HG03442 (cell line): ENCODE measurements around the gene RAB8A.

Source experiments
- ATAC-seq: cut with Tn5 transposase; IDR thresholded peaks from one replicate; pipeline ENCODE4 v1.9.1; 2021; ENCODE audit warnings: mild to moderate bottlenecking, moderate library complexity; ENCODE audit not compliant: unreplicated experiment

RAB8A gene

DNA sequence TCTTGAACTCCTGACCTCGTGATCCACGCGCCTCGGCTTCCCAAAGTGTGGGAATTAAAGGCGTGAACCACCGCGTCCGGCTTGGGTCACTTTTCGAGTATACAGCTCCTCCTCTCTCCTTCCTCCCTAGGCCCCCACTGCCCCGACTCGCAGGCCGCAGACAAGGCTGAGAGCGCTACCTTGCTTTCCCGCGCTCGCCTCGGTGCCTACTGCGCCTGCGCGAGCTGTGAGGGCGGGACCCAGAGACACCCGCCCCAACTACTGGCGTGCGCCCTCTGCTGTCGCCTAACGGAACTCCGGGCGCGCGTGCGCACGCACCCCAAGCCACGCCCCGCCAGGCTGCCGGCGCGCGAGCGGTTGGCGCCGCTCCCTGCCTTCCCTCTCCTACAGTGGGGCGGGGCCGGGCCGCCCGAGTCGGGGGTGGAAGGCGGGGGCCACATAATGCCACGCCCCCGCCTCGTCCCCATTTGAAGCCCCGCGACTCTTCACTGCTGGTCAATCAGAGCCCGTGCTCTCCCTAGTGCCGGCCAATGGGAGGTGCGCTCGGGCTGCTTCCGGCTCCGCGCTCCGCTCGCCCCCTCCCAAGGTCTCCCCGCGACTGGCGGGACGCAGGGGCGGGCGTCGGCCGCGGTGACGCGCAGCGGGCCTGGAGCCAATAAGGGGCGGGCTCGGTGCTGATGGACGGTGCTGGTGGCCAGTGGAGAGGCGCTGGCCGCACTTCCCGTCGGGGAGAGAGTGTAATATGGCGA is at the start of gene RAB8A:
Gene RAB8A, plus strand, starts transcription at position 730 of the 749 bp plus-strand sequence. Its CDS starts 13 bp downstream, at position 743.
- ATAC-seq = peak; percentile 90

DNA sequence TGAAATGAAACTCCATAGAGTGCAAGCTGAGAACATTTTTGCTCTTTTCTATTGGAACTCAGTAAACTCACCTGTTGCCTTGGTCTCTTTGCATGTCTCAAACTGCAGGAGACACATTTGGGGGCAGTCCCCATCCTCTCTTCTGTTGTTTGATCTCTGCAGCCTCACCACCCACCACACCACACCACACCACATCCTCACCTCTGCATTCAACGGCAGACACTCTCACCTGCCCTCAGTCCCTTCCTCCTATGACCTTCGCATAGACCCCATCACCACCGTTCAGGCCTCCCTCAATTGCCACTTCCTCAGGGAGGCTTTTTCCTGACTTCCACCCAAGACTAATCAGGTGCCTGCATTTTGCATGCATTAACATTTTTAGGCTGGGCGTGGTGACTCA is 49.7 kb upstream of the RAB8A start:
- no peak for ATAC-seq

DNA sequence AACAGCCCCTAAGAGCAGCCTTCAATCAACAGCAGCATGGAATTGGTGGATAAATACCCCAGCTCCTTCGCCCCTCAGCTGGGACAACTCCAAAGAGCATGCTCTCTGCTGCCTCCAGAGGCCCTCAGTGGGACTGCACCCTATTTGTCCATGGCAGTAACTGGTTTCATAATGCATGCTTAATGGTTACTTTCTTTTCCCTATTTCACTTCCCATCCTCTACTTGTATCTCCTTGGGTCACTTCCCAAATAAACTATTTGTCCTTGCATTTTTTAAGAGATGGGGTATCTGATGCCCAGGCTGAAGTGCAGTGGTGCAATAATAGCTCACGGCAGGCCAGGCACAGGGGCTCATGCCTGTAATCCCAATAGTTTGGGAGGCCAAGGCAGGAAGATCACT is 48.9 kb upstream of the RAB8A start:
- no peak for ATAC-seq

DNA sequence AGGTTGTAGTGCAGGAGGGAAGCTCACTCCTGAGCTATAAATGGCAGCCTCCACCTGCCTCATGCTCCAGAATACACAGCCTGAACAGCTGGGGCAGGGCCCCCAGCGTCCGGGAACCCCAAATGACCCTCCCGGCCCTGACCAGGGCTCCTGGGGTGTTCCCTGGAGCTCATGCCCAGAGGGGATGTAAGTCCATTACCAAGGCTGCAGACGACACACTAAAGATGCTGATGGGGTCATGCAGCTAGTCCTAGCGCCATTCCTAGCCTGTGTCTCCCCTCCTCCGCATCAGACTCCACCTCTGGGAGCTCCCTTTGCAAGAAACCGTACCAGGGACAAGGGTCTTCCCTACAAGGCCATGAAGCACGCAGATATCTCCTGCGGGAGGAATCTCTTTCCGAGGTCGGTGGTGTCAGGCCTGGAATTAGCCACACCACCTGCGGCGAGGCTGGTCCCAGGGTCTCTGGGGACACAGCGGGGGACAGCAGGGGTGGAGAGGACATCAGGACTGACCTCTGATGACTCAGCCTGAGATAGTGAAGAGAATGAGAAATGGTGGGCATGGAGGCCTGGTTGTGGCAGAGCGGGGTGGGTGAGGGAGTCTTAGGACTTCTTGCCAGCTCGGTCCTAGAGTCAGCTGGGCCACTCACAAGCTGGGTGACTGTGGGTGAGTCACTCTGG is 47.3 kb upstream of the RAB8A start:
- no peak for ATAC-seq

DNA sequence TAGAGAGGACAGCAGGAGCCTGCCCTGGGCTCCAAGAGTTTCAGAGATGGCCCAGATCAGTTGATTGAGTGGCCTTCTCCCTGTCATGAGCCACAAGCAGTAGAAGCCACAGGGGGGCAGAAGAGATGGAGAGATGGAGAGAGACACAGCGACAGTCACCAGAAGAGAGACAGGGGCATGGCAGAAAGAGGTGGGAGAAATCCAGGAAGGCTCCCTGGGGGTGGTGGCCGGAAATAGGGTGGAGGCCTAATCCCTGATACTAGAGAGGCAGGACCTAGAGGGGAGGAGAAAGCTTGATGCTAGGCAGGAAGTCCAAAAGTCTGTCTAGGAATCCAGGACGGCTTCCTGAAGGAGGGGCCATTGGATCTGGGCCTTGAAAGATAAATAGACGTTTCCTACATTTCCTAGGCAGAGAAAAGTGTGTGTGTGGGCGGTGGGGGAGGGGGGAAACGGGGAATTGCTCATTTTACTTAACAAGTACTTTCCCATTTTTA is 45.0 kb upstream of the RAB8A start:
- no peak for ATAC-seq

DNA sequence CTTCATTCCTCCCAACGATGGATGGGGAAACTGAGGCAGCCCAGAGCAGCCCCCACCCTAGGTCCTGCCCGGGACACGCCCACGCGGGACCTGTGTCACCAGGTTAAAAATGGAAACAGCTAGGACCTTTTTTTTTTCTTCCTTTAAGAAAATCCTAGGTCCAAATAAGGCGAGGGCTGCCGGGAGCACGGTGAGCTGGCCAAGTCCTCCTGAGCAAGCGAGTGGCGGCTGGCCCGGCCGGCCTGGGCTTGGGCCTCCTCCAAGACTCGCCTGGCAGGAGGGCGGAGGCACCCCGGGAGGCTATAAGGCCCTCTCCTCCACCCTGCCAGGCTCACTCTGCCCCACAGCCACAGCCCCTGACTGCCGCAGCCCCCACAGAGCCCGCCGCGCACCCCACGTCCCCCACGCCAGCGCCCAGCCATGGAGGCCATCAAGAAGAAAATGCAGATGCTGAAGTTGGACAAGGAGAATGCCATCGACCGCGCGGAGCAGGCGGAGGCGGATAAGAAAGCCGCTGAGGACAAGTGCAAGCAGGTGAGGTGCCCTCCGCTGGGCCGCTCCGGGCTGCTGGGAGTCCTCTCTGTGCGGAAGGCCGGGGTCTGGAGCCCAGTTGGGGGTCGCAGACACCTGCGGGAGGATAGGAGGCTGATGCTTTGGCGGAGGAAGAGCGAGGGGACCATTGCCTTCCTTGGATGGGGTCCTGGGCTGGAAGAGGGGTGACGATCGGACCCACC is 44.3 kb upstream of the RAB8A start:
- no peak for ATAC-seq

DNA sequence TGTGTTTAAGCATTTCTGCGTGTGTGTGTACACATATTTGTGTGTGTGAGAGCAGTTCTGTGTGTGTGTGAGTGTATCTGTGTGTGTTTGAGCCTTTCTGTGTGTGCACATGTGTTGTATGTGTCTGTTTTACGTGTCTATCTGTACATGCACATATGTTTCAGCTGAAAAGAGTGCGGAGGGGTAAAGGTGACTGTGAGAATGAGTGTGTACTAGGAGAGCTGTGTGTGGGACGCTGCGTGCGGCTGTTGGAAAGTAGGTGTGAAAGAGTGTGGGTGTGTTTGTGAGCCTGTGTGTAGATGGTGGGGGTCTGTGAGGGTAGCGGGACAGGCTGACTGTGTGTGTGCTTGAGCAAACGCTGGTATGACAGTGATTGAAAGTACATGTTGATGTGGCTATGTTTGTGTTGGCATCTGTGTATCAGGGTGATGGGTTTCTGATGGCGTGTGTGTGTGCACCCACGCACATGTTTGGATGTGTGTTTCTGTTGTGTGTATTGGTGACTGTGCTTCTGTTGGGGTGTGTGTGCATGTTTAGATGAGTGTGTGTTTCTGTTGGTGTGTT is 42.9 kb upstream of the RAB8A start:
- no peak for ATAC-seq

DNA sequence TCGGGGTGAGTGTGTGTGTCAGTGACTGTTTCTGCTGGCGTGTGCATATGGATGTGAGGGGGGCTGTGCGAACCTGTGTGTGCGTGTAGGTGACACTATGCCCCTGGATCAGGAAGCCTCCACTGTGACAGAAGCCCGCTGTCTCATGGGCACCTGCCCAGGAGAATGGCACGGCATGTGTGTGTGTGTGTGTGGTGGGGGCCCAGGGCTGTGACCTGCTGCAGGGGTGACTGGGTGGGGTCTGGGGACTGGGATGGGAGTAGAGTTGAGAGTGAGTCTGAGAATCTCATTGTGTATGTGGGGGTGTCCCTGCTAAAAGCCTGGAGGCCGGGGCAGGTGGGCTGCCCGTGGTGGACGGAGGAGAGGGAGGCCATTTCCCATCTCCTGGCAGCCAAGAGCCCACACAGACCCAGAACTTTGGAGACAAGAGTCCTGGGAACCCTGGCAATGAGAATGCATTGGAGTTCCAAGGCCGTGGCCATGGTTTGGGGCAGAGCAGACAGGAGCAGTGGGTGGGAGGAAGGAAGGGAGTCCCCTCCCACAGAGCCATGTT is 41.8 kb upstream of the RAB8A start:
- ATAC-seq = no peak

DNA sequence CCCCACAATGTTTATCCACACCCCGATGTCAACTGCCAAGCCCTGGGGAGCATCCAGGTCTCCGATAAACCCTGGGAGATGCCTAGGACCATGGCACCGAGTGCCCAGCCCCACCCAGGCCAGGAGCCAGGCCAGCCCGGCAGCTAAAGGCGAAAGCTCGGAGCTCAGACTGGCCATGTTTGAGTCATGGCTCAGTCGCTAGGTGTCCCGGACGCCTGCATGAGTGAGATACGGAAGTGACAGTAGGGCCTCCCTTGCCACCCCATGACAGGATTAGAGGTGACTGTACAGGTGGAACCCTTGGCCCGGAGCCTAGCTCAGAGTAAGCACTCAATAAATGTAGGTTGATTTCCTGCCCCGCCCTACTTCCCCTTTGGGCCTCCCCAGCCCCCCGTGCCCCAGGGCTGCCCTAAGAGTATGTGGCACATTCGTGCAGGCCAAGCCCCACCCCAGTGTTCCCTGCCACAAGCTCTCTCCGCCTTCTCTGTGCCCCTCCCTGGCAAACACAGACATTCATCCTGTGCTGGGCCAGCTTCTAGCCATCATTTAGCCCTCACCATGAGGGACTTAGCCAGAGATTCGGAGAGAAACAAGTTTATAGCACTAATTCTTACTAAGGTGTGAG is 41.2 kb upstream of the RAB8A start:
- no peak for ATAC-seq

DNA sequence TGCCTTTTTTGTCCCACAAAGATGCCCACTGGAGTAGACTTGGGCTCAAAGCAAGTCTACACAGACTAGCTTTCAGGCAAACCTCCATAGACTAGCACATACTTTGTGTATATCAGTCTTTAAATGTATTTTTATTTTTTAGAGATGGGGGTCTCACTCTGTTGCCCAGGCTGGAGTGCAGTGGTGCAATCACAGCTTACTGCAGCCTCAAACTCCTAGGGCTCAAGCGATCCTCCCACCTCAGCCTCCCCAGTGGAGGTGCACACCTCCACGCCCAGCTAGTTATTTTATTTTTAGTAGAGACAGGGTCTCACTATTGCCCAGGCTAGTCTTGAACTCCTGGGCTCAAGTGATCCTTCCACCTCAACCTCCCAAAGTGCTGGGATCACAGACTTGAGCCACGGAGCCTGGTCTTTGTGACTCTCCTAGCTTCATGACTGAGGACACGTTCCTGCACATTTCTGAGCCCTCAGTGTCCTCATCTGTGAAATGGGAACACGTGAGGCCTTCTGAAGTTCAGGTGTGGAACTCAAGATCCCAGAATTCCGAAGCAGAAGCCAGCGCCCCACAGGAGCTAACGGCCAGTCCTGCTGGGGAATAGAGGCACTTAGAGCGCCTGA is 40.5 kb upstream of the RAB8A start:
- ATAC-seq = no peak

DNA sequence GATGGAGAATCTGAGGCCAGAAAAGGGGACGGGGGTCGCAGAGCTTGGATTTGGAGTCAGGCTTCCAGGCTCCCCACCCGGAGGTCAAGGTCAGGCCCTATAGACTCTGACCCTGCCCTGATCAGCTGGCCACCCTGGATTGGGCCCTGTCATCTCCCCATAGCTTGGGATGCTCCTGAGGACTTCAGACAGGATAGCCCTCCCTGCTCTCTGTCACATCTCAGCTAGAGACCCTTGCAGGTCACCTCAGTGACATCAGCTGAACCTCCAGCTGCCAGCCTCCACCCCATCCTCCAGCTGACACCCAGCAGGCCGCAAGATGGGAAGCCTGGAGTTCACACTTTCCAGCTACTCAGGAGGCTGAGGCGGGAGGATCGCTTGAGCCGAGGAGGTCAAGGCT is 38.2 kb upstream of the RAB8A start:
- ATAC-seq = no peak

DNA sequence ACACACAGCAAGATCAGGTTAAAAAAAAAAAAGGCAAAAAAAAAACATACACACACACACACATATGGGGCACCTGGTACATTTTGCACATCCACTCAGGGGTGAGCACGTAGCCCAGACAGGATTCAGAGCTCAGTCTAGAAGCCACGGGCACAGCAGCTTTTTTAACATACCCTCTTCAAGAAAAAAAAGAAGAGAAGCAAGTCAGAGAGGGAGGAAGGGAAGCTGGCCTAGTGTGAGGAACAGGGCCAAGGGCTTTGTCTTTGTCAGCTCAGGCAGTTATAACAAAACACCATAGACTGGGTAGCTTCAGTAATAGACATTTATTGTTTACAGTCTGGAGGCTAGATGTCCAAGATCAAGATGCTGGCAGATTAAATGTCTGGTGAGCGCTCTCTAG is 37.7 kb upstream of the RAB8A start:
- no peak for ATAC-seq

DNA sequence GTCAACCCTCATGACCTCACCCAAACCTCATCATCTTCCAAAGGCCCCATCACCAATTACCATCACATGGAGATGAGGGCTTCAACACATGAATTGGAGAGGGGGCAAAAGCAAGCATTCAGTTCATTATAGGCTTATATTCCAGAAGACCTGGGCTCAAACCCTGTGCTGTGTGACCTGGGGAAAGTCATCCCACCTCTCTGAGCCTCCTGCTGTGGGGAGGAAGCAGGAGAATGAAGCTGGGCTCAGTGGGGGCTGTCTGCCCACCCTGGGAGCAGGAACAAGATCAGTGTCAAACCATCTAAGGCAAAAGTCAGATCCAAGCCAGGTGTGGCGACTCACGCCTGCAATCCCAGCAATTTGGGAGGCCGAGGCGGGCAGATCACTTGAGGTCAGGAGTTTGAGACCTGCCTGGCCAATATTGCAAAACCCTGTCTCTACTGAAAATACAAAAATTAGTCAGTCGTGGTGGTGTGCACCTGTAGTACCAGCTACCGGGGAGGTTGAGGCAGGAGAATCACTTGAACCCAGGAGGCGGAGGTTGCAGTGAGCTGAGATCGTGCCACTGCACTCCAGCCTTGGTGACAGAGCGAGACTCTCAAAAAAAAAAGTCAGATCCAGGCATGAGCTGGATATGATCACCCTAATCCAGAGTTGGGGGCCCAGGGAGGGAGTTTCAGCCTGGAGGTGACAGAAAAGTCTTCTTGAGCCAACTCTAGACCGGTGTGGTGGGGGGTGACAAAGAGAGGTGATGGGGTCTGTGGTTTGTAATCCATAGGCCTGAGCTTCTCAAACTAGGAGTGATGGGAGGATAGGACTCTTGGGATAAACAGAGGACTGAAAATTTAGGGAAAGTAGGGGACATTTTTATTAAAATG is 37.0 kb upstream of the RAB8A start:
- ATAC-seq = no peak

DNA sequence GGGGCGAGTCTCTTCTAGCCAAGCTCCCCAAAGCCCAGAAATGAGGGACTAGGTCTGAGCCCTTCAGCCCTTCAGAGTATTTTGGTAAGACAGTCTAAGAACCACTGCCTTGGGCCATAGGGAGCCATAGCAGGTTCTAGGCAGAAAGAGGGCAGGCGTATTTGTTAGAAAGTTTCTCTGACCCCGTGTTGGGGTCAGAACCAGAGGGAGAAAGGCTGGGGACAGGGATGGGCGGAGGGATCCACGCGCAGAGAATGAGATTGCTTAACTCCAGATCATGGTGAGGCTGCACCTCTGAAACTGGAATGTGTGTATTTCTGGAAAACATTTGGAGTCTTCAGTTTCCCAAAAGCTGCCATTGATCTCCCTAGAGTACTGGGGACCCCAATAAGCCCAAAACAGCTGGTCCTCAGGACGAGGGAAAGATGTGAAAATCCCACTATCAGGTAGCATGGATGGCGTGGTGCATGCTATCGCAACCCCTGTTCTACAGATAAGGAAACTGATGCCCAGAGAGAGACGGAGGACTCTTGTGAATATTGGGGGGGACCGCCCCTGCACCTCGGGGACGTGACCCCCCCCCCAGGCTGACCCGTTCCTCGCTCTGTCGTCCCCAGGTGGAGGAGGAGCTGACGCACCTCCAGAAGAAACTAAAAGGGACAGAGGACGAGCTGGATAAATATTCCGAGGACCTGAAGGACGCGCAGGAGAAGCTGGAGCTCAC is 36.1 kb upstream of the RAB8A start:
- ATAC-seq = no peak

DNA sequence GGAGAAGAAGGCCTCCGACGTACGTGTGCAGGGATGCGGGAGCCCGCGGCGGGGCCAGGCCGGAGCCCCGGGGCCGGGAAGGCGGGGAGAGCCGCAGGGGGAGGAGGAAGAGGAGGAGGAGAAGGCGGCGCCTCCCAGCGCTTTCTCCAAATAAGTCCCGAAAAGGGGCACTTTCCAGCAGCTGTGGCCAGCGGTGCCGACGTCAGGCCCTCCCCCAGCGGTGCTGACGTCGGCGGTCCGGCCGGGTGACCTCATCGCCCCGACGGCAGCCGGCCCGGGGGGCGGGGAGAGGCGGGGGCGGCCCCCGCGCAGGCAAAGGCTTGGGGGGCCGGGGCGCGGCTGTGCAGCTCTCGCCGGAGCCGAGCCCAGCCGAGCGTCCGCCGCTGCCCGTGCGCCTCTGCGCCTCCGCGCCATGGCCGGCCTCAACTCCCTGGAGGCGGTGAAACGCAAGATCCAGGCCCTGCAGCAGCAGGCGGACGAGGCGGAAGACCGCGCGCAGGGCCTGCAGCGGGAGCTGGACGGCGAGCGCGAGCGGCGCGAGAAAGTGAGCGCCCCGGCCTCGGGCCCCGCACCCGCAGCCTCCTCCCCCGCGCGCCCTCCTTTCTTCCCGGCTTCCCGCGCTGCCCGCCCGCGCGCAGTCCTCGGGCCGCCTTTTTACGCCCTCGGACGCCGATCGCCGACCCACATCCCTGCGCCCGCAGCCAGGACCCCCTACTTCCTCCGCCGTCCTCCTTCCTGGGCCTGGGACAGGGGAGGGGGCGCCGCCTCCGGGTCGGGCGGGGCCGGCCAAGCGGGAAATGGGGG is 35.3 kb upstream of the RAB8A start, which contains the start of gene TPM4:
Gene TPM4, plus strand, starts transcription at position 342 of the 804 bp plus-strand sequence. Its CDS starts 71 bp downstream, at position 413.
- ATAC-seq = peak; percentile 59

DNA sequence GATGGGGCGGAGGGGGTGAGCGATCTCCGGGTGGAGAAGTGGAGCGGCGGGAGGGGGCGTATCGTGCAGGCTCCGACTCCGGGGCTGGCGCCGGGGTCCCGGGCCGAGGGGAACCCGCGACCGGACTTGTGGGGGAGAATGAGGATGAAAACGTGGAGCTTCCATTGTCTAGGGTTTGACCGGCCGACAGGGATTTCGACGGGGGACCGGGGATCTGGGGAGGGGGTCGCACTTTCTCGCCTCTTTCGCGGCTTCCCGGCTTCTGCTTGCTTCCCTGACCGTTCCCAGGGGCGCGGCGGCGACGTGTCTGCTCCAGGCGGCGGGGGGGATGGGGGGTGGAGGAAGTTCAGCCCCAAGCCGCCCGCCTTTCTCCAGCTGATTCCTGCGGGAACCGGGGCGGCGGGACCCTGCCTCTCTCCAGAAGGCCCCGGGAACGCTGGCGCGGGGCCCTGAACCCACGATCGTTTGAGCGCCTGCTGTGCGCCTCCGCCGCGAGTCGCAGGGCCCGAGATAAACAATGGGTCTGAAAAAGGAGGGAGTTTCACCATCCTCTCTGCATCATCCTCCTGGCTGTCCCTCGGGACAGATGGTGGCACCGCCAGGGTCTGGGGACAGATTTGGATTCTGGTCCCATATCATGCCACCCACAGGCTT is 34.6 kb upstream of the RAB8A start:
- ATAC-seq = no peak
